H9 (cell line): ENCODE measurements around the gene CRLF3. TPM values are rescaled to one million over a fixed set of nuclear protein-coding genes. Genes with fewer than 3 reads are reported as not detected.
"Not testable (repeated sequence)": the region's sequence is repeated elsewhere in the genome, so short reads cannot be mapped to it uniquely, and the experiment has no call there.

Source experiments
- DNase-seq: peaks from one replicate; pipeline ENCODE4 v3.0.0-alpha.2; 2017
- H2AFZ ChIP-seq: one replicate; pipeline ENCODE4 v1.6.1; 2013; ENCODE audit warnings: mild to moderate bottlenecking, low read length, control low read depth, moderate library complexity
- H2AK5ac ChIP-seq: 2 replicates; pipeline ENCODE4 v1.6.1; 2013; ENCODE audit warnings: low read length, control low read depth, mixed read lengths; ENCODE audit not compliant: insufficient read length
- H2BK120ac ChIP-seq: one replicate; pipeline ENCODE4 v1.6.1; 2013; ENCODE audit warnings: low read depth, mild to moderate bottlenecking, low read length, control low read depth, inconsistent platforms; ENCODE audit not compliant: poor library complexity, severe bottlenecking
- H2BK12ac ChIP-seq: 2 replicates; pipeline ENCODE4 v1.6.1; 2013; ENCODE audit warnings: low read length, control low read depth, mixed read lengths, low read depth; ENCODE audit not compliant: insufficient read length
- H2BK15ac ChIP-seq: 2 replicates; pipeline ENCODE4 v1.6.1; 2013; ENCODE audit warnings: low read depth, low read length, control low read depth
- H2BK20ac ChIP-seq: one replicate; pipeline ENCODE4 v1.6.1; 2013; ENCODE audit warnings: low read depth, mild to moderate bottlenecking, low read length, control low read depth, inconsistent platforms; ENCODE audit not compliant: poor library complexity, severe bottlenecking
- H2BK5ac ChIP-seq: 2 replicates; pipeline ENCODE4 v1.6.1; 2013; ENCODE audit warnings: low read length, control low read depth, mixed read lengths; ENCODE audit not compliant: insufficient read length
- H3K14ac ChIP-seq: 2 replicates; pipeline ENCODE4 v1.6.1; 2013; ENCODE audit warnings: low read length, control low read depth; ENCODE audit not compliant: insufficient read depth
- H3K18ac ChIP-seq: 2 replicates; pipeline ENCODE4 v1.6.1; 2013; ENCODE audit warnings: low read depth, mild to moderate bottlenecking, mixed read lengths, low read length, control low read depth; ENCODE audit not compliant: insufficient read length
- H3K23ac ChIP-seq: 2 replicates; pipeline ENCODE4 v1.6.1; 2013; ENCODE audit warnings: low read length, control low read depth, mixed read lengths, low read depth; ENCODE audit not compliant: insufficient read length
- H3K23me2 ChIP-seq: 2 replicates; pipeline ENCODE4 v1.6.1; 2013; ENCODE audit warnings: low read depth, mild to moderate bottlenecking, mixed read lengths, low read length, control low read depth; ENCODE audit not compliant: insufficient read length, poor library complexity, severe bottlenecking
- H3K27ac ChIP-seq: 2 replicates; pipeline ENCODE4 v1.5.1; 2013; ENCODE audit warnings: low read length, control low read depth, mixed read lengths, low read depth; ENCODE audit not compliant: insufficient read length
- H3K27me3 ChIP-seq: 2 replicates; pipeline ENCODE4 v1.6.1; 2013; ENCODE audit warnings: low read length, control low read depth, inconsistent platforms; ENCODE audit not compliant: insufficient read depth
- H3K4ac ChIP-seq: 2 replicates; pipeline ENCODE4 v1.6.1; 2013; ENCODE audit warnings: low read depth, mild to moderate bottlenecking, control low read depth, inconsistent platforms, low read length, moderate library complexity
- H3K4me1 ChIP-seq: 2 replicates; pipeline ENCODE4 v1.6.1; 2013; ENCODE audit warnings: low read length, control low read depth, inconsistent platforms; ENCODE audit not compliant: insufficient read depth
- H3K4me2 ChIP-seq: 2 replicates; pipeline ENCODE4 v1.6.1; 2013; ENCODE audit warnings: low read length, control low read depth, mixed read lengths; ENCODE audit not compliant: insufficient read length, insufficient read depth
- H3K56ac ChIP-seq: 2 replicates; pipeline ENCODE4 v1.6.1; 2013; ENCODE audit warnings: low read depth, mild to moderate bottlenecking, mixed read lengths, low read length, control low read depth; ENCODE audit not compliant: insufficient read length
- H3K79me1 ChIP-seq: 2 replicates; pipeline ENCODE4 v1.6.1; 2013; ENCODE audit warnings: low read depth, mild to moderate bottlenecking, moderate library complexity, low read length, control low read depth, inconsistent platforms; ENCODE audit not compliant: insufficient read depth, poor library complexity, severe bottlenecking
- H3K79me2 ChIP-seq: 2 replicates; pipeline ENCODE4 v1.6.1; 2013; ENCODE audit warnings: low read length, control low read depth, inconsistent platforms; ENCODE audit not compliant: insufficient read depth
- H3K9ac ChIP-seq: 2 replicates; pipeline ENCODE4 v1.6.1; 2013; ENCODE audit warnings: low read length, control low read depth, mixed read lengths; ENCODE audit not compliant: insufficient read length; ENCODE audit errors: extremely low read depth
- H3K9me3 ChIP-seq: one replicate; pipeline ENCODE4 v1.6.1; 2013; ENCODE audit warnings: low read depth, low read length, inconsistent platforms; ENCODE audit not compliant: control insufficient read depth
- H3T11ph ChIP-seq: one replicate; pipeline ENCODE4 v1.6.1; 2013; ENCODE audit warnings: mild to moderate bottlenecking, low read length, control low read depth, inconsistent platforms
- H4K20me1 ChIP-seq: one replicate; pipeline ENCODE4 v1.6.1; 2013; ENCODE audit not compliant: control insufficient read depth, insufficient read length, insufficient read depth
- H4K5ac ChIP-seq: 2 replicates; pipeline ENCODE4 v1.6.1; 2013; ENCODE audit warnings: low read depth, mild to moderate bottlenecking, mixed read lengths, low read length, control low read depth; ENCODE audit not compliant: insufficient read length
- H4K8ac ChIP-seq: replicated peaks from 2 replicates; pipeline ENCODE4 v1.6.1; 2013; ENCODE audit warnings: low read length, control low read depth, mixed read lengths, low read depth; ENCODE audit not compliant: insufficient read length
- H4K91ac ChIP-seq: 2 replicates; pipeline ENCODE4 v1.6.1; 2013; ENCODE audit warnings: low read depth, mild to moderate bottlenecking, moderate library complexity, mixed read lengths, low read length, control low read depth; ENCODE audit not compliant: insufficient read length
- H3K27ac Mint-ChIP-seq, 3 experiments: 2 replicates in 2 of 3; 3 replicates in 1 of 3; pipeline ENCODE4 v1.8.0; 2020 to 2021; ENCODE audit warnings: mixed read lengths in 3 of 3, mild to moderate bottlenecking in 1 of 3, moderate library complexity in 1 of 3
- H3K27me3 Mint-ChIP-seq: 2 replicates; pipeline ENCODE4 v1.8.0; 2021; ENCODE audit warnings: low read depth, mild to moderate bottlenecking, moderate library complexity, mixed read lengths
- H3K36me3 Mint-ChIP-seq, 3 experiments: 2 replicates in 2 of 3; 3 replicates in 1 of 3; pipeline ENCODE4 v1.8.0; 2020 to 2021; ENCODE audit warnings: low read depth in 3 of 3, mixed read lengths in 3 of 3; ENCODE audit not compliant: insufficient read depth in 1 of 3
- H3K4me1 Mint-ChIP-seq, 2 experiments: 2 replicates each; pipeline ENCODE4 v1.8.0; 2020; ENCODE audit warnings: mixed read lengths in 2 of 2
- H3K4me3 Mint-ChIP-seq, 2 experiments: 2 replicates in 1 of 2; 3 replicates in 1 of 2; pipeline ENCODE4 v1.8.0; 2020 to 2021; ENCODE audit warnings: mild to moderate bottlenecking in 2 of 2, mixed read lengths in 2 of 2, moderate library complexity in 1 of 2
- H3K9me3 Mint-ChIP-seq, 2 experiments: 2 replicates in 1 of 2; 3 replicates in 1 of 2; pipeline ENCODE4 v1.8.0; 2020; ENCODE audit warnings: mild to moderate bottlenecking in 2 of 2, mixed read lengths in 2 of 2, moderate library complexity in 1 of 2
- CTCF ChIP-seq: fragments of 200-600 bp; sonication (generic); conservative IDR thresholded peaks from 3 replicates; pipeline ENCODE4 v1.8.0; 2021; ENCODE audit warnings: antibody characterized with exemption, mild to moderate bottlenecking
- WGBS: extraction: QIAGEN DNeasy Blood & Tissue Kit; methylation state at CpG from one replicate; pipeline ENCODE4 v1.1.7; 2013; ENCODE audit warnings: missing lambda C conversion rate, low lambda C conversion rate, mixed read lengths; ENCODE audit not compliant: insufficient read length; ENCODE audit errors: extremely low coverage; 5-methylcytosine and 5-hydroxymethylcytosine counted together
- total RNA-seq: library from RNA; stranded (reverse); gene quantifications from 2 replicates; pipeline ENCODE4 v1.2.1, GENCODE V29; 2021

CRLF3 gene
- total RNA-seq, 1 experiment from 2014 or later, result 18.1 TPM

- no CpG with 5 or more reads among the region's 7 CpGs for WGBS
- Histone ChIP-seq H3K23ac (no peak overlapping the region), H2BK20ac (no peak overlapping the region), H3K56ac (no peak overlapping the region), H4K91ac (no peak overlapping the region), H2AFZ (no peak overlapping the region), H3K79me1 (peaks cover 5% of the 10 kb centered on the region), H3K4me2 (no peak overlapping the region), H3K18ac (no peak overlapping the region), H3K9me3 (no peaks in the 10 kb centered on the region), H2BK5ac (no peak overlapping the region), H3T11ph (no peak overlapping the region), H2BK15ac (no peak overlapping the region), H3K27me3 (no peaks in the 10 kb centered on the region), H4K20me1 (no peaks in the 10 kb centered on the region), H2BK12ac (no peak overlapping the region), H3K4ac (no peak overlapping the region), H2BK120ac (no peak overlapping the region), H4K8ac (no peak overlapping the region), H3K4me1 (no peaks in the 10 kb centered on the region), H3K27ac (no peak overlapping the region), H3K14ac (no peak overlapping the region), H3K79me2 (peaks cover 2% of the 10 kb centered on the region; the same call in 1 of the 2 replicates), H3K23me2 (no peaks in the 10 kb centered on the region), H4K5ac (no peak overlapping the region), H2AK5ac (no peak overlapping the region), H3K9ac (no peak overlapping the region)
- peaks cover 0 to 10% (median 7%) of the 10 kb centered on the region in 3 experiments; a peak in 5 of 7 replicates for H3K36me3 Mint-ChIP-seq
- H3K27me3 Mint-ChIP-seq, result no peaks in the 10 kb centered on the region
- H3K27ac Mint-ChIP-seq, result no peak overlapping the region
- no peaks in the 10 kb centered on the region for H3K9me3 Mint-ChIP-seq
- DNase-seq, result no peak
- TF ChIP-seq CTCF, result no peak
- peaks cover 5 to 6% of the 10 kb centered on the region in 2 experiments; a peak in 2 of 4 replicates for H3K4me1 Mint-ChIP-seq
- H3K4me3 Mint-ChIP-seq, result no peak overlapping the region
Observed at GRCh38 chr17:30816165-30816564, 8.3 kb downstream of the CRLF3 start.

- not testable (repeated sequence) for H3K27ac ChIP-seq, H3K4me2 ChIP-seq, H3K79me2 ChIP-seq, H3K4me3 Mint-ChIP-seq, H2BK5ac ChIP-seq, H3K4ac ChIP-seq, H4K20me1 ChIP-seq, DNase-seq, H4K5ac ChIP-seq, H4K91ac ChIP-seq, H3K27me3 Mint-ChIP-seq, H3K4me1 ChIP-seq, H2BK15ac ChIP-seq, H3K9me3 ChIP-seq, H2BK12ac ChIP-seq, H2BK120ac ChIP-seq, H2AK5ac ChIP-seq, H3K27ac Mint-ChIP-seq, H3K18ac ChIP-seq, H4K8ac ChIP-seq, H3K14ac ChIP-seq, H3K9me3 Mint-ChIP-seq, H2AFZ ChIP-seq, H3T11ph ChIP-seq, H3K27me3 ChIP-seq, H3K23me2 ChIP-seq, H3K79me1 ChIP-seq, H3K9ac ChIP-seq, H3K23ac ChIP-seq, H2BK20ac ChIP-seq, H3K4me1 Mint-ChIP-seq, H3K56ac ChIP-seq
- peaks cover 0 to 14% (median 9%) of the 10 kb centered on the region in 3 experiments; a peak in 5 of 7 replicates for H3K36me3 Mint-ChIP-seq
- 100% methylated on average over 2 of the region's 9 CpGs for WGBS
Observed at GRCh38 chr17:30814860-30815259, 9.6 kb downstream of the CRLF3 start.
